K562 (cell line): ENCODE measurements around the gene METRN. TPM values are rescaled to one million over a fixed set of nuclear protein-coding genes. Genes with fewer than 3 reads are reported as not detected.
A peak's percentile ranks its signal among the peaks of the same experiment; 100 is the strongest.

Source experiments
- ATAC-seq: fragments of 200-7000 bp; cut with Tn5 transposase; 3 replicates; pipeline ENCODE4 v1.9.1; 2020; ENCODE audit warnings: moderate library complexity
- BruUV-seq: library from RNA; stranded (reverse); fragments of 400-500 nt; replicated peaks from 2 replicates; lab custom pipeline; 2021; lab: Mats Ljungman, UMichigan
- CTCF ChIA-PET: fragments of 300-600 bp; formaldehyde crosslinking; extraction: SDS; loops from one replicate; lab custom pipeline; 2021; ENCODE audit warnings: low intra/inter-chr PET ratio; lab: Yijun Ruan, JAX
- POLR2A ChIA-PET: fragments of 300-600, 350-650 bp; sonication (Branson Sonifier 250); formaldehyde crosslinking; extraction: SDS; loops from one replicate; lab custom pipeline; 2021; ENCODE audit warnings: antibody characterized with exemption, inconsistent platforms; lab: Yijun Ruan, JAX
- DNase-seq, 4 experiments: peaks; one replicate each; pipeline versions ENCODE4 v3.0.0 to v3.0.0-alpha.2; 2011 to 2018; ENCODE audit warnings: low spot score in 3 of 4, mixed read lengths in 3 of 4; ENCODE audit errors: extremely low read depth in 1 of 4
- FAIRE-seq: peaks from 2 replicates; lab custom pipeline; 2011; peaks lifted over from hg19 to GRCh38; lab: Jason Lieb, UNC
- H2AFZ ChIP-seq: 2 replicates; pipeline ENCODE4 v1.6.0; 2011; ENCODE audit warnings: low read depth, low read length, control low read depth, inconsistent platforms
- H3K27ac ChIP-seq: fragments of 200-600 bp; 3 replicates; pipeline ENCODE4 v1.8.0; 2011; ENCODE audit warnings: low read depth, mild to moderate bottlenecking, control low read depth, inconsistent platforms, low read length, moderate library complexity, mixed read lengths; ENCODE audit errors: extremely low read depth
- H3K27me3 ChIP-seq, 2 experiments: fragments of 300-600 bp in 1 of 2; 2 replicates in 1 of 2; 3 replicates in 1 of 2; pipeline versions ENCODE4 v1.6.0 to v1.8.0; 2011; ENCODE audit warnings: inconsistent platforms in 2 of 2, low read length in 2 of 2, mild to moderate bottlenecking in 1 of 2, mixed read lengths in 1 of 2, moderate library complexity in 1 of 2; ENCODE audit not compliant: control insufficient read depth in 2 of 2, insufficient read depth in 2 of 2
- H3K36me3 ChIP-seq: fragments of 300-600 bp; 3 replicates; pipeline ENCODE4 v1.8.0; 2011; ENCODE audit warnings: mild to moderate bottlenecking, low read length, inconsistent platforms; ENCODE audit not compliant: control insufficient read depth, insufficient read depth
- H3K4me1 ChIP-seq, 2 experiments: fragments of 200-600 bp in 1 of 2; replicated peaks in 1 of 2; 2 replicates in 1 of 2; 3 replicates in 1 of 2; pipeline versions ENCODE4 v1.5.1 to v1.8.0; 2011; ENCODE audit warnings: inconsistent platforms in 2 of 2, low read length in 2 of 2, mild to moderate bottlenecking in 1 of 2, mixed read lengths in 1 of 2, moderate library complexity in 1 of 2; ENCODE audit not compliant: control insufficient read depth in 2 of 2, insufficient read depth in 2 of 2
- H3K4me2 ChIP-seq: 2 replicates; pipeline ENCODE4 v1.6.1; 2011; ENCODE audit warnings: low read length, control low read depth, inconsistent platforms, mixed read lengths; ENCODE audit not compliant: insufficient read depth
- H3K4me3 ChIP-seq: fragments of 200-600 bp; sonication (generic), shearing (Covaris generic); 2 replicates; pipeline ENCODE4 v1.5.1; 2016; ENCODE audit warnings: control low read depth, inconsistent platforms
- H3K79me2 ChIP-seq: fragments of 200-600 bp; 3 replicates; pipeline ENCODE4 v1.8.0; 2011; ENCODE audit warnings: low read length, inconsistent platforms; ENCODE audit not compliant: control insufficient read depth, insufficient read depth
- H3K9ac ChIP-seq, 2 experiments: 2 replicates each; pipeline versions ENCODE4 v1.6.0 to v1.6.1; 2011; ENCODE audit warnings: low read depth in 2 of 2, low read length in 2 of 2, control low read depth in 1 of 2, inconsistent platforms in 1 of 2, mild to moderate bottlenecking in 1 of 2, mixed read lengths in 1 of 2; ENCODE audit not compliant: insufficient read depth in 1 of 2
- H3K9me1 ChIP-seq: one replicate; pipeline ENCODE4 v1.6.0; 2011; ENCODE audit warnings: inconsistent platforms, mild to moderate bottlenecking, low read length, moderate library complexity; ENCODE audit not compliant: control insufficient read depth, insufficient read depth
- H3K9me3 ChIP-seq: replicated peaks from 2 replicates; pipeline ENCODE4 v1.5.1; 2011; ENCODE audit warnings: low read depth, low read length, inconsistent platforms; ENCODE audit not compliant: control insufficient read depth, insufficient read depth
- H4K20me1 ChIP-seq: replicated peaks from 2 replicates; pipeline ENCODE4 v1.6.1; 2011; ENCODE audit warnings: low read length, inconsistent platforms, mixed read lengths; ENCODE audit not compliant: control insufficient read depth, insufficient read depth
- MTA2 ChIP-seq: fragments of 450-650 bp; IDR thresholded peaks from 2 replicates; pipeline ENCODE4 v1.6.1; 2016; ENCODE audit warnings: low read depth
- POLR2G ChIP-seq: fragments of 200-400 bp; formaldehyde crosslinking; IDR thresholded peaks from 2 replicates; pipeline ENCODE4 v1.6.1; 2017; ENCODE audit warnings: low read depth, mild to moderate bottlenecking, antibody characterized with exemption, low read length, moderate library complexity
- RBFOX2 ChIP-seq: fragments of 200-400 bp; formaldehyde crosslinking; IDR thresholded peaks from 2 replicates; pipeline ENCODE4 v1.6.1; 2017; ENCODE audit warnings: low read depth, mild to moderate bottlenecking, low read length, moderate library complexity
- WGBS: fragments of 100-300 bp; shearing (Covaris generic); methylation state at CpG from one replicate; pipeline ENCODE4 v1.1.6; 2016; ENCODE audit warnings: low coverage, mixed read lengths; ENCODE audit not compliant: insufficient coverage; ENCODE audit errors: missing lambda C conversion rate; 5-methylcytosine and 5-hydroxymethylcytosine counted together
- in situ Hi-C: fragments of 300-500 bp; cut with MboI; formaldehyde crosslinking; loops from 4 replicates; pipeline ENCODE4 v1.15.0; 2018; ENCODE audit warnings: inconsistent platforms, mixed read lengths
- intact Hi-C: fragments of 100-400 bp; cut with micrococcal nuclease; formaldehyde crosslinking; loops from 2 replicates; pipeline ENCODE4 v1.14.2; 2022
- polyA plus RNA-seq, 8 experiments: library from polyadenylated mRNA; depleted of rRNA in 4 of 8; stranded (reverse) in 5 of 8; unstranded in 3 of 8; fragments of >200 nt; fragmentation: Nextera tagmentation in 2 of 8; fragmentation: Illumina TruSeq in 1 of 8; extraction: Ambion mirVana in 2 of 8; extraction: Trizol in 1 of 8; gene quantifications; 2 replicates each; pipeline versions ENCODE4 v1.2.1 to v1.2.3, GENCODE V29; 2011 to 2014; ENCODE audit warnings: inconsistent platforms in 1 of 8, missing spikeins in 1 of 8
- total RNA-seq, 7 experiments: library from RNA; depleted of rRNA in 6 of 7; stranded (reverse); fragments of >200 nt in 6 of 7; fragmentation: Illumina TruSeq in 2 of 7; extraction: Trizol in 2 of 7; gene quantifications; 2 replicates each; pipeline versions ENCODE4 v1.2.1 to v1.2.3, GENCODE V29; 2011 to 2021; ENCODE audit warnings: low replicate concordance in 1 of 7
- TF ChIP-seq, protein P1 (sequence below), 2 experiments: IDR thresholded peaks; 2 replicates each; pipeline ENCODE4 v1.6.1; 2012; ENCODE audit warnings: improper control_type of control experiment in 2 of 2, low read depth in 2 of 2, low read length in 2 of 2, borderline replicate concordance in 1 of 2

METRN gene
- total and polyA plus RNA-seq, 9 of the 15 experiments (the other 6 are each of a cell fraction or from before 2014, with no cell fraction given), result 0.20 to 89.8 (median 15.4) TPM

DNA sequence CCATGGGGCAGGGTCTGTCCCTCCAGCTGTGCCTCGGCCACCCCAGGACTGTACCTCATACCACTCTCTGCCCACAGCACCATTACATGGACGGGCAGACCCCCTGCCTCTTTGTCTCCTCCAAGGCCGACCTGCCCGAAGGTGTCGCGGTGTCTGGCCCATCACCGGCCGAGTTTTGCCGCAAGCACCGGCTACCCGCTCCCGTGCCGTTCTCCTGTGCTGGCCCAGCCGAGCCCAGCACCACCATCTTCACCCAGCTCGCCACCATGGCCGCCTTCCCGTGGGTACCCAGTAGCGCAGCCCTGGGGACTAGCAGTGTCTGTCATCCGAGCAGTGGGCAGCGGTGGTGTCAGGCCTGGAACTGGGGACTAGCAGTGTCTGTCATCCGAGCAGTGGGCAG, 42.1 kb upstream of the METRN start:
- Histone ChIP-seq H4K20me1 (0 out of 2 replicates have a peak, but pooled peaks cover 4% of the 10 kb centered on the region), H3K4me1 (peaks cover 19 to 98% of the 10 kb centered on the region in 2 experiments), H3K9me1 (no peaks in the 10 kb centered on the region), H3K27ac (no peak overlapping the region), H3K4me3 (no peak overlapping the region), H3K36me3 (peaks cover 63% of the 10 kb centered on the region), H3K79me2 (peaks cover 28% of the 10 kb centered on the region), H3K9me3 (no peaks in the 10 kb centered on the region), H3K9ac (peak overlapping the region in 1 of 2 experiments; percentile 61; a peak in 1 of 4 replicates), H3K4me2 (no peak overlapping the region), H2AFZ (no peak overlapping the region), H3K27me3 (no peaks in the 10 kb centered on the region)
- POLR2A ChIA-PET, result interaction anchor here (0.7 to 1.6 kb wide), 5 partner anchors 10 to 106 kb away, joined by 3 to 5 read pairs (median 3); partner anchors contain the start of gene NHLRC4
- DNase-seq, result no peak
- in situ Hi-C loops, result loop anchor here (10.0 kb wide), 1 partner anchor 278 kb away; the partner anchor contains the start of gene NME4
- intact Hi-C loops, result no loop called here
- TF ChIP-seq POLR2G, result 0 out of 2 replicates have a peak, but pooled peaks have one; percentile 30
- no peak for TF ChIP-seq MTA2
- BruUV-seq, result no TSS peak
- CTCF ChIA-PET, result interaction anchor here (0.6 kb wide), 1 partner anchor 94 kb away, joined by 3 read pairs; no protein-coding TSS in a partner anchor
- no peak for ATAC-seq
- FAIRE-seq, result no peak
- WGBS, result over 99% methylated on average over 19 of the region's 21 CpGs

DNA sequence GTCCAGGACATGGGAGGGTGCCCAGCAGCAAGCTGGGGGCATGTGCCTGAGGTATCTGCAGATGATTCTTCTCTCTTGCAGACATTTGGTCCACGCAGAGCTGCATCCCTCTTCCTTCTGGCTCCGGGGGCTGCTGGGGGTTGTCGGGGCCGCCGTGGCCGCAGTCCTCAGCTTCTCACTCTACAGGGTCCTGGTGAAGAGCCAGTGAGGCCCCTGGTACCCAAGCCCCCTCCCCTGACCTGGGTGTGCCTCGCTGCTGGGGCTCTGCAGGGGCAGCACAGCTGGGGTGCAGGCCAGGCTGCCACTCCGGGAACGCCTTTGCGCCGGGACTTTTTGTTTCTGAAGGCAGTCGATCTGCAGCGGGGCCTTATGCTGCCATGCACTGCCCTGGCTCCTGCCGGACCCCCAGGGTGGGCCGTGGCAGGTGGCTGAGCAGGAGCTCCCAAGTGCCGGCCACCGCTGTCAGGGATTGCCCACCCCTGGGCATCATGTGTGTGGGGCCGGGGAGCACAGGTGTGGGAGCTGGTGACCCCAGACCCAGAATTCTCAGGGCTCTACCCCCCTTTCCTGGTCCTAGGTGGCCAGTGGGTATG, 41.4 kb upstream of the METRN start:
- TSS peak; percentile 33 for BruUV-seq
- no peak for FAIRE-seq
- CTCF ChIA-PET, result no interaction called here

More for the DNA sequence above, 41.4 kb upstream of the METRN start:
- intact Hi-C loops, result no loop called here
- Histone ChIP-seq H3K27ac (peak overlapping the region; percentile 72; the same call in 1 of the 3 replicates), H3K36me3 (peaks cover 63% of the 10 kb centered on the region), H3K79me2 (peaks cover 22% of the 10 kb centered on the region), H4K20me1 (0 out of 2 replicates have a peak, but pooled peaks cover 4% of the 10 kb centered on the region), H3K4me2 (no peak overlapping the region), H3K4me1 (peaks cover 20 to 98% of the 10 kb centered on the region in 2 experiments), H3K27me3 (no peaks in the 10 kb centered on the region), H3K9ac (peak overlapping the region in 1 of 2 experiments; percentile 61; a peak in 2 of 4 replicates), H3K9me1 (no peaks in the 10 kb centered on the region), H3K9me3 (no peaks in the 10 kb centered on the region), H2AFZ (no peak overlapping the region), H3K4me3 (no peak overlapping the region)
- no peak for DNase-seq
- POLR2A ChIA-PET, result interaction anchor here (0.6 to 1.6 kb wide), 6 partner anchors 9 to 107 kb away, joined by 3 to 5 read pairs (median 3); partner anchors contain the start of gene NHLRC4
- ATAC-seq, result no peak
- 93% methylated on average over 15 of the region's 18 CpGs for WGBS
- peak; percentile 29; the same call in 1 of the 2 replicates for TF ChIP-seq RBFOX2
- peak; percentile 29; the same call in 1 of the 2 replicates for TF ChIP-seq POLR2G
- TF ChIP-seq, protein P1, sequence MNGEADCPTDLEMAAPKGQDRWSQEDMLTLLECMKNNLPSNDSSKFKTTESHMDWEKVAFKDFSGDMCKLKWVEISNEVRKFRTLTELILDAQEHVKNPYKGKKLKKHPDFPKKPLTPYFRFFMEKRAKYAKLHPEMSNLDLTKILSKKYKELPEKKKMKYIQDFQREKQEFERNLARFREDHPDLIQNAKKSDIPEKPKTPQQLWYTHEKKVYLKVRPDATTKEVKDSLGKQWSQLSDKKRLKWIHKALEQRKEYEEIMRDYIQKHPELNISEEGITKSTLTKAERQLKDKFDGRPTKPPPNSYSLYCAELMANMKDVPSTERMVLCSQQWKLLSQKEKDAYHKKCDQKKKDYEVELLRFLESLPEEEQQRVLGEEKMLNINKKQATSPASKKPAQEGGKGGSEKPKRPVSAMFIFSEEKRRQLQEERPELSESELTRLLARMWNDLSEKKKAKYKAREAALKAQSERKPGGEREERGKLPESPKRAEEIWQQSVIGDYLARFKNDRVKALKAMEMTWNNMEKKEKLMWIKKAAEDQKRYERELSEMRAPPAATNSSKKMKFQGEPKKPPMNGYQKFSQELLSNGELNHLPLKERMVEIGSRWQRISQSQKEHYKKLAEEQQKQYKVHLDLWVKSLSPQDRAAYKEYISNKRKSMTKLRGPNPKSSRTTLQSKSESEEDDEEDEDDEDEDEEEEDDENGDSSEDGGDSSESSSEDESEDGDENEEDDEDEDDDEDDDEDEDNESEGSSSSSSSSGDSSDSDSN (IDR thresholded peaks at IDR 0.05; ENCODE audit: borderline replicate concordance in 1 of 2, low read depth in 2 of 2, low read length in 2 of 2), result no peak
- in situ Hi-C loops, result loop anchor here (10.0 kb wide), 1 partner anchor 279 kb away; the partner anchor contains the start of gene NME4
